Astrocyte (in vitro differentiated cells and primary cell): ENCODE data around the gene MRS2.

Experiments used
- CTCF ChIP-seq: IDR thresholded peaks from 2 replicates; pipeline ENCODE4 v1.5.1; 2011; ENCODE audit warnings: low read depth, mild to moderate bottlenecking, inconsistent platforms, low read length, moderate library complexity; ENCODE audit not compliant: insufficient read depth
- EZH2 ChIP-seq: IDR thresholded peaks from 2 replicates; pipeline ENCODE4 v1.6.1; 2012; ENCODE audit warnings: mild to moderate bottlenecking, low read length, inconsistent platforms; ENCODE audit not compliant: insufficient read depth

- no peak for TF ChIP-seq CTCF
- no peak for TF ChIP-seq EZH2
Observed at GRCh38 chr6:24391208-24391607, 11.5 kb upstream of the MRS2 start.
